Occipital lobe (tissue), 2 donors: ENCODE measurements around the gene S100A2. TPM values are rescaled to one million over a fixed set of nuclear protein-coding genes. Genes with fewer than 3 reads are reported as not detected.
A peak's percentile ranks its signal among the peaks of the same experiment; 100 is the strongest.

Source experiments
- DNase-seq: peaks from one replicate; lab custom pipeline; 2025; lab: John Stamatoyannopoulos, UW
- total RNA-seq: library from RNA; depleted of rRNA; stranded (reverse); fragments of >200 nt; gene quantifications from one replicate; pipeline ENCODE4 v1.2.3, GENCODE V29; 2014

S100A2 gene
- total RNA-seq, 1 donor from 2014 or later: not detected

DNA sequence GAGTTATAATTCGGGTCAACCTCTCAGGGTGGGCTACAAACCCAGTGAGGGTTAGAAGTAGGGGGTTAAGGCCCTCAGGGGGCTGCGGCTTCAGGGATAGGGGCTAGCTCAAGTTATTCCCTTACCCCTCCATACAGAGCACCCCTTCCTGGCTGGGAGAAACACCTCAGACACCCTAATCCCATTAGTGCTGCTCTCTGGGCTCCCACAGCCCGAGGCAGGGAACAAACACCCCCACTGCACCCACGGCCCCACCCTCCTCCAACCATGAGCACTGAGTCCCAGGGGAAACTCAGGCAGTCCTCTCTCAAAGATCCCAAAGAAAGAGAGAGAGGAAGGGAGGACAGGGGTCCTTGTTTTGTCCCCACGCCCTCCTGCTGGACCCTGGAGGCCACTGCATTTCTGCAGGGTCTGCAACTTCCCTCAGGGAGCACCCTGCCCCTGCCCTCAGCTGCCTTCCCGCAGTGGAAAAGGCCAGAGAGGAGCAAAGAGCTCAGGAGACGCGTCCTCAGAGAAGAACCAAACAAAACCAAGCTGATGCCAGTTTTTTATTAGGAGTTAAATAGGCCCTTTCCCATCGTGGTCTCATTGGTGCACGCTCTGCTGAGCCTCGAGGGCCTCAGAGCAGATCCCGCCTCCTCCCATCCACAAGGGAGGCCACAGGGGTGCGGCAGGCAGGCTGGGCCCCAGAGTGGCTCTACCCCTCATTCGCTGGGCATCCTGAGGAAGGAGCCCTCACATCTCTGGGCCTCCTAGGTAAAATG, 18.7 kb downstream of the S100A2 start:
- no peak for DNase-seq

- no peak for DNase-seq
Measured at GRCh38 chr1:153546371-153546770, 19.3 kb downstream of the S100A2 start.

DNA sequence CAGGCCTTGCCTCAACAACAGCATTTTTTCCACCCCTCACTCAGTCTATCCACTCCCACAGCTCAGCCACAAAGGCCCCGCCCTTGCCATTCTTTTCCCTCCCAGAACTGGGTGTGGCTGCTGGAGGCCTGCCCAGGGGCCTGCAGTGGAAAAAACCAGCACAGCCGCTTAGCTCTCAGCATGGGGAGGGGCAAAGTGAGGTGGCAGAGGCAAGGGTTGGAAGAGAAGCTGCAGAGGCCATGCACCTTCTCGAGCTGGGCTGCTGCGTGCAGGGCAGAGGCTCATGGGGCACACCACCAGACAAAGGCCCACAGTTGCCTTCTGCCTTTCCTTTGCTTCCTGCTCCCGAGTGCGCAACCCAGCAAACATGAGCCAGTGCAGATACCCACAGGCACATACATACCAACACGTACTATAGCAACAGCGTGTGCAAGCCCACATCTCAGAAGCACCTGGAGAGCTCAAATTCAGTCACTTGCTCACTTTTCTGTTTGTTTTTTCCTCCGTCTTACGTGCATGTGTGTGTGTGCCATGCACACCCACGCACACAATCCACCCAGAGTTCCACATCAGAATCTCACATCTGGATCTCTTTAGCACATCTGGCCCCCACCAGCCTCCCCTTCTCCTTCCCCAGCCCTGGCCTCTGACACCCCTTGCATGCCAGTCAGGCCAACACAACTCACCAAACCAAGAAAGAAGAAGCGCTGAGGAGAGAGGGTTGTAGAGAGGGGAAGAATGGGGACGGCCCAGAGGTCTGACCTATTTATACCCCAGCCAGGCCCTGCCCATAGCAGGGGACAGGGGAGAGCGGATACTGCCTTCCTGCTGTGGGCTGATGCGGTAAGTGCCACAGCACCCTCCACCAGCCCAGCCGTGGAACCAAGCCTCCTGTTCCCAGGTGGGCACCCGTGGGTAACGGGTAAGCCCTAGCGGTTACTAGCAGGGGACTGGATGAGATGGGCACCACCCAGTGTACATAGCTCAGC, 20.3 kb downstream of the S100A2 start, which contains the start of gene S100A4:
Gene S100A4 (minus strand): TSS at position 740 of the 989 bp plus-strand sequence. CDS start 1,012 bp downstream, outside the sequence.
- DNase-seq: peak; percentile 36

DNA sequence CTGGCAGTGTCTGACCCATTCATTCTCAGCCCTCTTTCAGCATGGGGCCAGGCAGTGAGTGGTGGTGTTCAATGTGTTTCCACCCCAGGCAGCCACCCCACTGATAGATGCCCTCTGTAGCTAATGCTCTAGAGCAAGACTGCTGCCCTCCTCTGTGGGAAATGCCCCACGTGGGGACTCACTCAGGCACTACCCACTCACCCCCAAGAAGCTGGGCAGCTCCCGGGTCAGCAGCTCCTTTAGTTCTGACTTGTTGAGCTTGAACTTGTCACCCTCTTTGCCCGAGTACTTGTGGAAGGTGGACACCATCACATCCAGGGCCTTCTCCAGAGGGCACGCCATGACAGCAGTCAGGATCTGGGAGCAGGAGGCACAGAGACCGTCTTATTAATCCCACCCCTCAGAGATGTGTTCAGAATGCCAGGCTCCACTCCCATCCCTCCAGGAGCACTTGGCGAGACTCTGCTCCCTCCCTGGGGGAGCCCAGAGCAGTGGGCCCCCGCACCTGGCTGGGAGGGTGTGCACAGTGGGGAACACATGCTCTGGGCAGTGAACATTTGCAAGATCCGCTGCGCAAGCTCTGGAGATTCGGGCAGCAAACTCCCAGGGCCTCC, 21.1 kb downstream of the S100A2 start:
- no peak for DNase-seq

- no peak for DNase-seq
Measured at GRCh38 chr1:153543736-153544135, 21.9 kb downstream of the S100A2 start.

GRCh38 chr1:153542956-153543711, 22.5 kb downstream of the S100A2 start:
- DNase-seq: no peak

GRCh38 chr1:153541641-153542590, 23.7 kb downstream of the S100A2 start:
- DNase-seq: no peak

DNA sequence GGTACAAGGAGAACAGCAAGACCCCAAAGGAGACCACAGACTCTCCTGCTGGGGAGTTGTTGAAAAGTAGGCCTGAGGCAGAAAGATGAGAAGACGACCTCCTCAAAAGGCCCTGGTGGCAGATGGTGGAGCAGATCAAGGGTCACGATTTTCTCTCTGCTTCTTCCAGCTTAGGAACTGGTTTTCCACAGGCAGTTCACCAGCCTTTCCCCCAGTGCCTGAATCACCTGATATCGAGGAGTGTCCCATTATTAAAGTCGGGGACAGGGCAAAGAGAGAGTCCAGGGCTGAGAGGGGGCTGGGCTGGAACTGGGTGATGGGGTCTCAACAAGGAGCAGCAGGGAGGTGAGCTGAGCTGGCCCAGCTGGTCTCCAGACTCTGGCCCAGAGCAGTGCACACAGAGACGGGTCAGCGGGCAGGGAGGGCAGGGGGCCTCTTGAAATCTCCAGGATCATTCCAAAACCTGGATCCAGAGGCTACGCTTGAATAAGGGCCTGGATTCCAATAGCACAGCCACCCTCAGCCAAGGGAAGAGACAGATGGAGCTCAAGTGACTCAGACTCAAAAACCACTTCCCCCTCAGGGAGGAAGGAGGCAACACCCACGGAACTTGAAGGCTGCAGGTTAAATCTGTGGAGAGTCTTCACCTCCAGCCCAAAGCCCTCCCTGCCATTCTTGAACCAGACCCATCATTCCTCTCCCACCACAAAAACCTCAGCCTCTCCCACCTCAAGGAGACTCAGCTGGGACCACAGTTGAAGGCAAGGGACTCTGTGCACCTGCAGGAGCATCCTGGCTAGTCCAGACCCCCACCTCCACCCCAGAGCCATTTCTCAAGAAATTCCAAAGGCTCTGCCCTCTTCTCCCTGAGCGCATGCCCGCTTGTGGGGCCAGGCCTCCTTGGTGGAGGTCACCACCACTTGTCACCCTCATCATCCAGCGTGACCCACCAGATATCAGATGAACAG, 25.0 kb downstream of the S100A2 start, which contains the start of gene S100A5:
Gene S100A5 (minus strand): TSS at position 541 of the 968 bp plus-strand sequence. CDS start 743 bp downstream, outside the sequence.
- DNase-seq: peak; percentile 15

GRCh38 chr1:153539395-153540093, 26.1 kb downstream of the S100A2 start:
- DNase-seq: no peak

GRCh38 chr1:153538315-153538821, 27.3 kb downstream of the S100A2 start:
- no peak for DNase-seq

DNA sequence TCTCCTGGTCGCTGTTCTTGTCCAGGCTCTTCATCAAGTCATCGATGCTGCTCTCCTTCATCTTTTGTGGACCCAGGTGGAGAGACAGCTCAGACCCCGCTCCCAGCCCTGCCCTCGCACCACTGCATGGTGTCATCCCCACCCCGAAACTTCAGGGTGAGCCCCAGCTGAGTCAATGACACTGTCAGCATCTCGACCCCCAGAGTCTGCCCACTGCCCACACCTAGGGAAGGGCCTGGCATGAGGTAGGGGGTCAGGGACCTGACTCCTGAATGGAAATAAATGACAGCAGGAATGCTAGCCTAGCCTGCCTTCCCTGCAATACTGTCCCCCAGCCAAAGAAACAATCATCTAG, 28.3 kb downstream of the S100A2 start:
- DNase-seq: no peak

DNA sequence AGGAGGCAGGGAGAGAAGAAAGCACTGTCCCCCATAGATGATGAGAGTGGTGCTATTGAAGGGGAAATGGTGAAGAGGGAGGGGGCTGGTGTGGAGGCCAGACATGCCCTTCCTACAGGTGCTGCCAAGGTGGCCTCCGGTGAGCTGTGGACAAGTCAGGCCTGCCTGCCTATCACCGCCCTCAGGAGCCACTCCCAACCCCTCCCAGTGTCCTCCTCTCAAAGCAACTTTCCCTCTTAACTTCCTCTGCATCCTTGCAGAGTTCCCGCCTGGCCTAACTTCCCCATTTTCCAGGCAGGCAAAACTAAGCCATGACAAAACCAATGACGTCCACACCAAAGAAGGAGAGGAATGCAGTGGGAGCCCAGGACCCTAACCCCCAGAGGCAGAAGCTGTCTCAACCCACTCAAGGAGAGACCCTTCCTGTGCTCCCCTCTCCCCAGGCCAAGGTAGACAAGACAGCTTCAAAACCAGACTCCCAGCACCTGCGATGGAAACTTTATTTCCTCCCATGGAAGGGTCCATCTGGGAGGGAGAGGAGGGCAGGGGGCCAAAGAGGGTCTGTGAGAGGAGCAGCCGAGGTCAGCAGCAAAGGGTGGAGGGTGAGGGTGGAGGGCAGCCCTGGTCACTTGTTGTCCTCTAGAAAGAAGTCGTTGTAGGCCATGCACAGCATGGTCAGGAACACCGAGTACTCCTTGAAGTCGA, 28.8 kb downstream of the S100A2 start:
- DNase-seq: no peak

DNA sequence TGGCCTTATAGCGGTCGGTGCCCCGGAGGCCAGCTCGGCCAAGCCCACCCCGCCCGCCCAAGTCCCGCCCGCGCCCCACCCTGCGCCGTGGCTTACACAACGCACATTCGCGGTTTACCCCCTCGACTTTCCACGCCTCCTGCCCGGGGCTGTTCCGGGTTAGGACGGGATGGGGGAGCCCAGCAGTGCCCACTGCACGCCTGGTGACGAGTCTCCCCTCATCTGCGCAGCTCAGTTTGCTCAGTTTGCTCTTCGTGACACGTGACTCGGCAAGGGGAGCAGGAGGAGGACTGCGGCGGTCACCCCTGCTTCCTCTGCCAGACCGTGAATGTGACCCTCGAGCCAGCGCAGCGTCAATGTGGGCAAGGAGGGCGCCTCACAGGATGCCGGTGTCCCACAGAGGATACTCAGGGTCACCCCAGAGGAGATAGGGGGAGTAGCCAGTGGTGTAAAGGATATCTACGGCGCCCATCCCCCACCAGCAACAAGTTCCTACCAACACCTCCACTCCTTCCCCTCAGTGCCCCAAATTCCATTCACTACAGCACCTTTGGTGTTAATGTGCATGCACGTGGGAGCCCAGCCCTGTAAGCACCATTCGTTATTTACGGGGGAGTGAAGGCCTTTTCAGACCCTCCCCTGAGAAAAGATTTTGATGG, 29.5 kb downstream of the S100A2 start:
- peak; percentile 62 for DNase-seq

DNA sequence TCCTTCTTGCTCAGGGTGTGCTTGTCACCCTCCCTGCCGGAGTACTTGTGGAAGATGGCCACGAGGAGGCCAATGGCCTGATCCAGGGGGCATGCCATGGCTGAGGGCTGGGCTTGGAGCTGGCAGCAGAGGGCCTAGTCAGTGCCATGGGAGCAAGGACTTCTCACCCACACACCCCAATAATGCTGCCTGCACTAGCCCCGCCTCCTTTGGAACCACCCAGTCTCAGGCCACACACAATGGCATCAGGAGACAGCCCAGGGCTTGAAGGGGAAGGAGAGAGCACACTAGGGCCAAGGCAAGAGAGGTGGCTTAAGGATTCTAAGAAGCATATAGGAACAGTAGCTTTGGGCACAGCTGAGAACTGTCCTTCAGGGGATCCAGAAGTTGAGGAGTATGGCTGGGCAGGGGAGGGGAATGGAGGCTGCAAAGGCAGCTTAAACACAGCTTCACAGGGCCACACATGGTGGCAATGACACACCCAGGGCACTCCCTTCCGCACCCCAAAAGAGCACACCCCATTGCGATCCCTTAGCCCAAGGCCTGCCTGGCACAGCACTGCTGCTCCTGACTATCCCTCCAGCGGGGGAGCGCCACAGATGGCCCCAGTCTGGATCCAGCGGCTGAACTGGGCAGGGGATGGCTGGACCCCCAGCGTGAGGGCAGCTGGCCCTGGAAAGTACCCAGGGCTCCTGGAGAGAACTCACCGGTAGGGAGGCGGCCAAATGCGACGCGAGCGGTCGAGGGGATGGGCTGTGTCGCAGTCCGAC, 30.2 kb downstream of the S100A2 start, which contains the start of gene S100A6:
Gene S100A6 (minus strand): TSS at position 750 of the 770 bp plus-strand sequence. CDS start 652 bp downstream, at position 98.
- DNase-seq: no peak

GRCh38 chr1:153534925-153535241, 30.8 kb downstream of the S100A2 start:
- DNase-seq: no peak
